Stimulated activated CD4-positive, alpha-beta T cell treated with anti-CD3 and anti-CD28 coated beads, TNF-alpha, amount 100 ng/mL, for 4 hours (primary cell): Measurements from ENCODE around the gene TMEM88.

Experiments used
- DNase-seq, 3 experiments: peaks; one replicate each; pipeline ENCODE4 v3.0.0-alpha.2; 2020; ENCODE audit warnings: low read depth in 3 of 3

TMEM88 gene

GRCh38 chr17:7833011-7833794, 21.7 kb upstream of the TMEM88 start:
- DNase-seq: no peak

GRCh38 chr17:7833795-7834541, 20.9 kb upstream of the TMEM88 start, which contains the start of gene KDM6B:
Gene KDM6B (plus strand): TSS chr17:7834217. CDS start chr17:7845555, 11,338 bp downstream.
- peak in 2 of 3 experiments; percentile 76 to 81 for DNase-seq

GRCh38 chr17:7834542-7834956, 20.3 kb upstream of the TMEM88 start:
- no peak for DNase-seq

GRCh38 chr17:7834957-7835813, 19.7 kb upstream of the TMEM88 start:
- peak; percentile 77 to 84 (median 82) for DNase-seq

- DNase-seq: no peak
Observed at GRCh38 chr17:7835814-7836595, 18.9 kb upstream of the TMEM88 start.

GRCh38 chr17:7836596-7837407, 18.1 kb upstream of the TMEM88 start:
- DNase-seq: no peak

- DNase-seq: no peak
Observed at GRCh38 chr17:7837408-7838088, 17.3 kb upstream of the TMEM88 start.

- no peak for DNase-seq
Observed at GRCh38 chr17:7838090-7839075, 16.5 kb upstream of the TMEM88 start.

GRCh38 chr17:7839190-7839875, 15.5 kb upstream of the TMEM88 start:
- no peak for DNase-seq

GRCh38 chr17:7839876-7840261, 15.0 kb upstream of the TMEM88 start:
- no peak for DNase-seq

- DNase-seq: no peak
Observed at GRCh38 chr17:7840441-7840840, 14.4 kb upstream of the TMEM88 start.

GRCh38 chr17:7840875-7841274, 14.0 kb upstream of the TMEM88 start:
- DNase-seq: no peak

- DNase-seq: peak; percentile 91 to 96 (median 95)
Observed at GRCh38 chr17:7841396-7841914, 13.4 kb upstream of the TMEM88 start.

- DNase-seq: peak; percentile 80 to 84 (median 82)
Observed at GRCh38 chr17:7841915-7842379, 12.9 kb upstream of the TMEM88 start.

GRCh38 chr17:7842380-7843256, 12.2 kb upstream of the TMEM88 start:
- DNase-seq: peak; percentile 90 to 99 (median 97)

GRCh38 chr17:7843257-7843535, 11.7 kb upstream of the TMEM88 start:
- DNase-seq: no peak
